ENCODE measurements around the gene CAMKMT.
"Not testable (repeated sequence)": the region's sequence is repeated elsewhere in the genome, so short reads cannot be mapped to it uniquely, and the experiment has no call there.

CAMKMT gene

DNA sequence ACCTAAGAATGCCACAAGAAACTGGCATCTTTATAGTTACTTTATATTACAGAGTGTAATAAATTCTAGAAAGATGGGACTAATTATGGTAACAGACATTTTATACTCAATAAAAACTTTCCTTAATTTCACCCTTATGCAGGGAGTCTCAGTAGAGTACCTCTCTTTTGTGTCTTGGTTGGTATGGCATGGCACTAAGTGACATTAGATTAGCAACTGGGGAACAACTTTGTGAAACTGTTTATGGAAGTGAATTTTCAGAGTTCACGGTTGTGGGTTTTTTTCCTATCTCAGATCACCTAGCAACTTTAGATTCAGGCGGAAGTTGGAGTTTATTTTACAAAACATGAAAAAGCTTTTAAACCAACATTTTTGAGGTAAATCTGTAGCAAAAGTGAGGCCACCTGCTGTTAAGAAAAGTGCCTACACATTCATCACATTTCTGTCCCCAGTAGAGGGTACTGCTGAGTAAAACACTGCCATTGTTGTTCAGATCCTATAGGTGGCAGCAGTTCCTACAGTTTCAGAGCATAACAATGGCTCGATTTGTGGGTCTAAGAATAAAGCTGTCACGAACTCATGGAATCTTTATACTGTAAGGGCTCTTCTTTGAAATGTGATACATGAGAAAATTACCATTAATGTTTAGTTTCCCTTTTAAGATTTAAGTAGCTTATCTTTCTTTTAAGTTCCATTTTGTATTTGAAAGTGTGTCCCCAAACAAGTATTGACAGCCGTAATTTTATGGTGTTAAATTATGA lies 117.6 kb downstream of the CAMKMT start:
- TF ChIP-seq ZNF274 (IDR thresholded peaks at IDR 0.05; ENCODE audit: low read depth, low read length) = no peak
- H3K4me3 ChIP-seq (ENCODE audit: low read length) = no peak overlapping the region

DNA sequence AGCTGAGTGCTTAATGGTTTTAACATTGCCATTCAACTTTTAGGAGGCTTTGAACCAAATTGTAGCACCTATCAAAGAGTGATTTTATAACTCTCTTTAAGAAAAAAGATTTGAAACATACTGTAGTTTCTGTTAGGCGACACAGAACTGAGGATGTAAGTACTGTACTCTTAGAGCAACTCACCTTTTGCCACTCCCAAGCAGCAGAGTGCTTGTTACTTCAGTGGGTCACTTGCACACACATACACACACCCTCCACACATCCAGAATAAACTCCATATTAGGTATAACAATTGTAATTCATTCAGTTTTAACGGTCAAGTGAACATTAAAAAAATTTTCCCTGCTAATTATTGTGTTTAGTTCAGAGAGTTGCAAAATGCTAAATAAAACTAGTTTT lies 118.3 kb downstream of the CAMKMT start:
- no peak overlapping the region for H3K4me3 ChIP-seq (ENCODE audit: low read length)
- TF ChIP-seq ZNF274 (IDR thresholded peaks at IDR 0.05; ENCODE audit: low read depth, low read length) = no peak

DNA sequence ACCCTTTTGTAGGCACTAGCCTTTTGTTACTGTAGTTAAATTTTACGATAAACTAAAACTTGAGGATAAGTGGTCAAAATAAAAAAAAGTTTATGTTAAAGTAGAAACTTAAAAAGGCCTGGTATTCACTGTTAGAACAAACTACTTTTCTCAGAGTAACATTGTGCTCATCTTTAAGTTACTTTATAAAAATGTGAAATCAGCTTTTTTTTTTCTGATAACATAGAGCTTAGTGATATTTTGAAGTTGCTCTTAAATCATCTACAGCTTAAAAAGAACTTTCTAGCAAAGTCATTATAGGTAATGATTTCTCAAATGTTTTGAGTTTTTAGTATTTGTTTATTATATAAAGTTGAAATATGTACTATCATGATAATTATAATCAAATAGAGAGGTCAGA lies 125.3 kb downstream of the CAMKMT start:
- TF ChIP-seq ZNF274 (IDR thresholded peaks at IDR 0.05; ENCODE audit: low read depth, low read length) = no peak
- no peak overlapping the region for H3K4me3 ChIP-seq (ENCODE audit: low read length)

DNA sequence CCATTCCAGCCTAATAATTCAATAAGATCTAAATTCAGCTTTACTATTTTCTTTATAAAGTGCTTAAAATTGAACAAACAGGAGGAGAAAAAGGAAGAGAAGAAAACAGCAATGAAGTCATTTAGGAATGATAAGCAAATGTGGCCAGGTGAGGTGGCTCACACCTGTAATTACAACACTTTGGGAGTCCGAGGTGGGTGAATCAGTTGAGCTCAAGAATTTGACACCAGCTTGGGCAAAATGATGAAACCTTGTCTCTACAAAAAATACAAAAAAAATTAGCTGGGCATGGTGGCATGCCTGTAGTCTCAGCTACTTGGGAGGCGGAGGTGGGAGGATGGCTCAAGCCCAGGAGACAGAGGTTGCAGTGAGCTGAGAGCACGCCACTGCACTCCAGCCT lies 129.0 kb downstream of the CAMKMT start:
- TF ChIP-seq ZNF274 (IDR thresholded peaks at IDR 0.05; ENCODE audit: low read depth, low read length) = no peak
- H3K4me3 ChIP-seq (ENCODE audit: low read length) = no peak overlapping the region

DNA sequence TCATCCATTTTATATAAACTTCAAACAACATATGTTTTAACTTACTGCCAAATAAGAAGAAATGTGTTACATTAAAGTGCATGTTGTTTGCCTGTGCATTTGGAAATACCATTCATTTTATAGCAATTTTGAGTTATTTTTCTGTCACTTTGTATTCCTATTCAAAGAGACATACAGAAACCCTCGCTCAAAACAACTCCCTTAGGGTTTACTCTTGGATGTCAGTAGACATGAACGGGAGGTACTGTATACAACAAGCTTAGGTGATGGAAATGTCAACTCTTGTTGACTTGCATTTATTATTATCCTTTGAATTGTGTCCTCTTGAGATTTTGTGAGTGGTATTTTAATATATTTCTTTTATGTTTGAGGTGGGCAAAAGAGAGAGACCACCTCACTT lies 132.3 kb downstream of the CAMKMT start:
- TF ChIP-seq ZNF274 (IDR thresholded peaks at IDR 0.05; ENCODE audit: low read depth, low read length) = no peak
- H3K4me3 ChIP-seq (ENCODE audit: low read length) = no peak overlapping the region

DNA sequence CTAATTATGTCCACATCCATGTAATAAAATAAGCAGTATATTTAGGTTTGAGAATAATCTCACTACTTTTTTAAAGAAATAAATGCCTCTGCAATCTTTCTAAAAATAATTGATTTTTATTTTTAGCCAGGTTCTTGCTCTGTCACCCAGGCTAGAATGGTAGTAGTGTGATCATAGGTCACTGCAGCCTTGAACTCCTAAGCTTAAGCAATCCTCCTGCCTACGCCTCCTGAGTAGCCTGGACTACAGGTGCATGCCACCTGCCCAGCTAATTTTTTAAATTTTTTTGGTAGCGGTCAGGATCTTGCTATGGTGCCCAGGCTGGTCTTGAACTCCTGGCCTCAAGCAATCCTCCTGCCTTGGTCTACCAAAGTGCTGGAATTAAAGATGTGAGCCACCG lies 133.3 kb downstream of the CAMKMT start:
- no peak for TF ChIP-seq ZNF274 (IDR thresholded peaks at IDR 0.05; ENCODE audit: low read depth, low read length)
- no peak overlapping the region for H3K4me3 ChIP-seq (ENCODE audit: low read length)

DNA sequence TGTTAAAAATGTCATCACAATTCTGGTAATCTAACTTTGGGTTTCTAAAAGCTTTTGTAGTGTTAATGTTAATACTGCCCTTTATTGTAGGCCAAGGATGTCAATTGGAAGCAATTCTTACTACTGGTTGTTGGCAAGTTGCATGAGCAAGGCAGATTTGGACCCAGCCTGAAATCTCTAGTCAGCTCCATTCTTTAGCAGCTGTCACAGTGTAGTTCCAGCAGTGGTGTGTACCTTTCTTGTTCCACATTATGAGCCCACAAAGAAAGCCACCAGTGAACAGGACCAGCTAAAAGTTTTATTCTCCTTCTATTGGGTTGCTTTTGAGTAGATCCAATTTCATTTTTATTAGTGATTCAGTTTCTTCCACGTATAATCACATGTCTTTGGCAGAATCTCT lies 133.8 kb downstream of the CAMKMT start:
- TF ChIP-seq ZNF274 (IDR thresholded peaks at IDR 0.05; ENCODE audit: low read depth, low read length) = no peak

DNA sequence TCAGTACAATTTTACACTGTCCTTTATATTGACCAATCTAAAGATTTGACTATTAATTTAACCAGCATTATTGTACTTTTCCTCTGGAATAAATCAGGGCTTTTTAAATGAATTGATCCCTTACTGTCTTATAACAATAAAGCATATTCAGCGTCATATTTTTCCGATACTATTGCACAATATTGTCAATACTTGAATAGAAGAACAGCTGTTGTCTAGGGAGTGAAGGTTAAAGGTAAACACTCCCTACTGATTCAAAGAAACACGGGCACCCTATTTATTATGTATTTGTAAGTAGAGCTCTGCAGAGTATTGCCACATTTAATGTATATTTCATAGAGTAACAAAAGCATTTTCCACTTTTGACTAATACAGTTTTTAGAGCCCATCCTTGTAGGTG lies 134.4 kb downstream of the CAMKMT start:
- TF ChIP-seq ZNF274 (IDR thresholded peaks at IDR 0.05; ENCODE audit: low read depth, low read length) = no peak
- no peak overlapping the region for H3K4me3 ChIP-seq (ENCODE audit: low read length)

More for the DNA sequence above, 133.8 kb downstream of the CAMKMT start:
- H3K4me3 ChIP-seq (ENCODE audit: low read length) = no peak overlapping the region

DNA sequence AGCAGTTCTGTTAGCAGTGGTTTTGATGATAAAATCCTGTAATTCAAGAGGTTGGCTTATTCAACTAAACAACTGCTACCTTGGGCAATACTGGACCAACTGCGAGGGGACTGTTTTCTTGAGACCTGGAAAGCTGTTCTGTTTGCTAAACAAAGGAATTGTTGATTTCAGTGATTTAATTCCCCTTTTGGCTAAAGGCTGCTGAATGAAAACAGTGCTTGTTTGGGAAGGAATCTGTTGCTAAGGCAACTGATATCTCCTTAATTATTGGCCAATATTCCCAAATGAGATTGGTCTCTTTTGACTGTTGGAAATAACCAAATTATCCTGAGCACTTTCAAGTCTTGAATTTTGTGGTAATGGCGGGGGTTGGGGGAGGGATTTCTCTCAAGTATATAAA lies 136.8 kb downstream of the CAMKMT start:
- TF ChIP-seq ZNF274 (IDR thresholded peaks at IDR 0.05; ENCODE audit: low read depth, low read length) = no peak
- H3K4me3 ChIP-seq (ENCODE audit: low read length) = no peak overlapping the region

DNA sequence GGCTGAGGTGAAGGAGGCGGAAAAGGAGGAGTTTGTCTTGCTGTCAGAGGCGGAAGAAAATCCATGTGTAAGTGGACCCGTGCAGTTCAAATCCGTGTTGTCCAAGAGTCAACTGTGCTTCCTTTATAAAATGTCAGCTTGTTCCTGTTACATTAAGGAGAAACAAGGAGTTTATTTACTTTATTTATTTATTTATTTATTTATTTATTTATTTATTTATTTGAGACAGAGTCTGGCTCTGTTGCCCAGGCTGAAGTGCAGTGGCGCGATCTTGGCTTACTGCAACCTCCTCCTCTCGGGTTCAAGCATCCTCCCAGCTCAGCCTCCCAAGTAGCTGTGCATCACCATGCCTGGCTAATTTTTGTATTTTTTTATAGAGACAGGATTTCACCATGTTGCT lies 143.9 kb downstream of the CAMKMT start:
- not testable (repeated sequence) for H3K4me3 ChIP-seq (ENCODE audit: low read length)

DNA sequence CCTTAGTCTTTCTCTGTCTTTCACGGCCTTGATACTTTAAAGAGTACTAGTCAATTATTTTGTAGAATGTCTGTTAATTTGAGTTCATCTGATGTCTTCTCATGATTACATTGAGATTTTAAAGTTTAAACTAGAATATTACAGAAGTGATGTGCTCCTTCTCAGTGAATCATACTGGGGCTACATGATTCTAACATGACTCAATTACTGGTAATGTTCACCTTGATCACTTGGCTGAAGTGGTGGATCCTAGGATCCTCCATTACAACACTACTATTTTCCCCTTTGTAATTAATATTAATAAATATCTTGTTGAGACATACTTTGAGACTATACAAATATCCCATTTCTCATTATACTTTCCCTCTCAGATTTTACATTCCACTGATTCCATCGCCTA lies 148.5 kb downstream of the CAMKMT start:
- H3K4me3 ChIP-seq (ENCODE audit: low read length) = no peak overlapping the region
- no peak for TF ChIP-seq ZNF274 (IDR thresholded peaks at IDR 0.05; ENCODE audit: low read depth, low read length)

DNA sequence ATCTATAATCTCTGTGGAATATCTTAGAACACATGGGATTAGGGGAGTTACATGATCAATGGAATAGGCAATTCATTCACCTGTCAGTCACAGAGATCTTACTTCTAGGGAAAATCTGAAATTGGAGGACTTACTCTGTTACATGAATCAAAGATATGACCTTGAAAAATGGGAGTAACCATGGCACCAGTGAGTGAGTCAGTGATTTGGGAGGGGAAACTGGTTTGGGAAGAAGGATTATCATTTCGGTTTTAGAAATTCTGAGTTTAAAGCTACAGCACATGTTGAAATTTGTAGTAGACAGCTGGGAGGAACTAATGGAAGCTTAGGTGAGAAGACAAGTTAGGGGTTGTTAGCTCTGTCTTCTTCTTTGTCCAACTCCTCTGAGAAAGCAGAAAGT lies 153.7 kb downstream of the CAMKMT start:
- TF ChIP-seq ZNF274 (IDR thresholded peaks at IDR 0.05; ENCODE audit: low read depth, low read length) = no peak
- no peak overlapping the region for H3K4me3 ChIP-seq (ENCODE audit: low read length)

DNA sequence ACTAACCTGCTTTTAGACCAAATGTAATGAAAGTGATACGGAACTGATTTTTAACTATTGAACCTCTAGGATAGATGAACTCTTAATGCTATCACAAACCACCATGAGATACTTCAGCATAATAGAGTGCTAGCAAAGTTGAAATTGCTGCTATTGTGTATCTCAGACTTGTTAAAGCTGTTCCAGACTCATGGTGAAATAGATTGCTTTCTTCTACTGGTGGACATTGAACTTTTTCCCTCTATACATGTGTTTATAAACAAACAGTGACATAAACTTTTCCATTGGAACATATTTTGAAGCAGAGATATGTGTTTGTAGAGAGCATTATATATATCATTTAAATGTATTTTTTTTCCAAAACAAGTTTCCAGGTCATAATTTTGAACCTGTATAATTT lies 157.3 kb downstream of the CAMKMT start:
- no peak overlapping the region for H3K4me3 ChIP-seq (ENCODE audit: low read length)
- no peak for TF ChIP-seq ZNF274 (IDR thresholded peaks at IDR 0.05; ENCODE audit: low read depth, low read length)

DNA sequence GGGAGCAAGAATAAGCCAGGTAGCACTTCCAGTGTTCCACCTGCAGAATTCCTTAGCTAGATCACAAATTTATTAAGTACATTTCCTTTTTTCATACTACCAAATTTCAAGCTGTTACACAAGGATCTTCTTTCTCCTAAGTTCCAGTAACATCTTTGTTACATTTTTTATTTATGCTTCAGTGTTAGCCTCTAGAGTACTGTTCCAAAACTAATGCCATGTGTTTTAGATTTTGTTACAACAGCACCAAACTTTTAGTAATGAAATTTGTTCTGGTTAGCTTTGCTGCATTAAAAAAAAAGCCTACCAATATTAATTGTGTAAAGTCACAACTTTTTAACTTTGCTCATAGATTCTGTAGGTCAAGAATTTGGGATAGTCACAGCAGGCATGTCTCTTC lies 161.1 kb downstream of the CAMKMT start:
- no peak overlapping the region for H3K4me3 ChIP-seq (ENCODE audit: low read length)
- no peak for TF ChIP-seq ZNF274 (IDR thresholded peaks at IDR 0.05; ENCODE audit: low read depth, low read length)

DNA sequence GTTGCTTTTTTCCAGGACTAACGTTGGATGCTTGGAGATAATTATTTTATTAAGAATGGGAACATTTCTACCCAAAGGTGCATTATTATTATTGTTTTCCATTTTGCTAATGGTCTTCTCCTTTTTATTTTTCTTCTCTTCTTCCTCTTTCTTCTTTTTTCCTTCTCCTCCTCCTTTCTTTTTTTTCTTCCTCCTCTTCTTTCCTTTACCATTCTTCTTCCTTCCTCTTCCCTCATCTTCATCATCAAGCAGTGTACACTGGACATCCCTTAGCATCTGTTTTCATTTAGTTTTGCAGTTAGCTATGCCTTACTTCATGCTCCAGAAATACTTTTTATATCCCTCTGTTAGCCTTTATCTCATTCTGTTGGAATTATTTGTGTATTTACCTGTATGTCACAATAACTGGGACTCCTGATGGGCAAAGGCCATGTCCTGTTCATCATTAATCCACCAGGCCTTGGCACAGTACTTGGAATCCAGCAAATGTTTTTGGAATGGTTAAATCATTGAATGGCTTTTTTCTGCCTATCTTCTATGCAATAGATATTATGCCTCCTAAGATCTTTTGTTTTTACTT lies 162.7 kb downstream of the CAMKMT start:
- H3K4me3 ChIP-seq (ENCODE audit: low read length) = no peak overlapping the region
- TF ChIP-seq ZNF274 (IDR thresholded peaks at IDR 0.05; ENCODE audit: low read depth, low read length) = no peak

DNA sequence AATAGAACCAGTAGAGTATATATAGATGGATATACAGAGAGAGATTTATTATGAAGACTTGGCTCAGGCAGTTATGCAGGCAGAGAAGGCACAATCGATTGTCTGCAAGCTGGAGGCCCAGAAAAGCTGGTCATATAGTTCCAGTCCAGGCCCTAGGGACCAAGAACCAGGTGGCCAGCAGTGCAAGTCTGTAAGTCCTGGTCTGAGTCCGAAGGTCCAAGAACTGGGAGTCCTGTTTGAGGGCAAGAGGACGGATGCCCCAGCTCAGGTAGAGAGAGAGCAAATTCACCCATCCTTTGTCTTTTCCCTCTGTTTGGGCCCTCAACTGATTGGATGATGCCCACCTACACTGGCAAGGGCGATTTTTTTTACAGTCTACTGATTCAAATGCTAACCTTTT lies 164.6 kb downstream of the CAMKMT start:
- no peak for TF ChIP-seq ZNF274 (IDR thresholded peaks at IDR 0.05; ENCODE audit: low read depth, low read length)
- no peak overlapping the region for H3K4me3 ChIP-seq (ENCODE audit: low read length)
